Measurements from ENCODE around the gene CCDC50.
A peak's percentile ranks its signal among the peaks of the same experiment; 100 is the strongest.

The CCDC50 gene

DNA sequence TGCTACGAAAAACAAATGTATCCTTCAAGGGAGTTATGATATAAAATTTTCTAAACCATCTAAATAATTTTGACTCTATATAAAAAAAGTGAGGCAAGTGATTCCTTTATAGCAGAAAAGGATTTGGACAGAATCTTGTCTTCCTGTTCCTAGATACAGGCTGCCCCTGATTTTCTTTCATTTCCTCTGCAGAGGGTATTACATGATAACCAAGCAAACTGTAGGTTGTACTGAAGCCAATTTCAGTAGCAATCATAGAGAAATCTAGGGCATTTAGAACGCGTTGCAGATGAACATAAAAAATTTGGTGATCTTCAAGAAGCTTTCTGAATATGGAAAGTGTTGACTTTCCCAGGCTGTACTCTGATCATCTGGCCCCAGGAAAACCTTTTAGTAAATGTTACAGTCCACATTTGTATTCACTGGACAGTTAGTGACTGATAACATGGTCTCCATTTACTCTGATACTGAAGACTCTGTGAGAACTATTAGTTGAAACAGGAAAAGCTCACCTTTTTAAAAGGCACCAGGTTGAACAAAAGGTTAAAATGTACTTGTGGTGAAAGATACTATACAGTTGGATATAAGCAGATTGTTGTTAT lies 10.2 kb downstream of the CCDC50 start:
- Mint-ChIP-seq H3K36me3 (ENCODE audit: low read depth) (no peaks in the 10 kb centered on the region), H3K4me1 (peaks cover 8% of the 10 kb centered on the region), H3K9me3 (no peaks in the 10 kb centered on the region), H3K27me3 (ENCODE audit: low read depth) (no peaks in the 10 kb centered on the region), H3K27ac (no peak overlapping the region), H3K4me3 (no peak overlapping the region)
- TF ChIP-seq CTCF (IDR thresholded peaks at IDR 0.05; ENCODE audit: unreplicated experiment in 3 of 3) = no peak

- Mint-ChIP-seq H3K27ac (no peak overlapping the region), H3K27me3 (ENCODE audit: low read depth) (no peaks in the 10 kb centered on the region), H3K36me3 (ENCODE audit: low read depth) (no peaks in the 10 kb centered on the region), H3K4me3 (no peak overlapping the region), H3K9me3 (no peaks in the 10 kb centered on the region), H3K4me1 (peaks cover 8% of the 10 kb centered on the region)
- TF ChIP-seq CTCF (IDR thresholded peaks at IDR 0.05; ENCODE audit: unreplicated experiment in 3 of 3) = no peak
Observed at GRCh38 chr3:191340351-191340750, 11.2 kb downstream of the CCDC50 start.

DNA sequence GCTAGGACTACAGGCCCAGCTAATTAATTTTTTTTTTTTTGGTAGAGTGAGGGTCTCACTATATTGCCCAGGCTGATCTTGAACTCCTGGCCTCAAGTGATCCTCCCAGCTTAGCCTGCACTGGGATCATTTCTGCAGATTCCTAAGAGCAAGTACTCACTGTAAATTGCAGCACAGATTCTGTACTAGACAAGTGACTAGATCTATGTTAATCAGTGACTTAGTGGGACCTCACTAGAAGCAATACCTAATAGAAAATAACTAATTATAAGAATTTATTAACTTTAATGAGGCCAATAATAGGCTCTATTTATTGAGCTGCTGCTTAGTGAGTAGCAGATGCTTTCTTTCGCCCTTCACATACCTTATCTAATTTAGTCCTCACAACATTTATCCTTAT lies 11.8 kb downstream of the CCDC50 start:
- Mint-ChIP-seq H3K27me3 (ENCODE audit: low read depth) (no peaks in the 10 kb centered on the region), H3K4me1 (peaks cover 8% of the 10 kb centered on the region), H3K9me3 (no peaks in the 10 kb centered on the region), H3K4me3 (no peak overlapping the region), H3K27ac (no peak overlapping the region), H3K36me3 (ENCODE audit: low read depth) (no peaks in the 10 kb centered on the region)
- no peak for TF ChIP-seq CTCF (IDR thresholded peaks at IDR 0.05; ENCODE audit: unreplicated experiment in 3 of 3)

- H3K36me3 Mint-ChIP-seq (ENCODE audit: low read depth) = no peaks in the 10 kb centered on the region
- no peak for TF ChIP-seq CTCF (IDR thresholded peaks at IDR 0.05; ENCODE audit: unreplicated experiment in 3 of 3)
- no peak overlapping the region for H3K27ac Mint-ChIP-seq
- no peaks in the 10 kb centered on the region for H3K9me3 Mint-ChIP-seq
- H3K27me3 Mint-ChIP-seq (ENCODE audit: low read depth) = no peaks in the 10 kb centered on the region
- peaks cover 8% of the 10 kb centered on the region for H3K4me1 Mint-ChIP-seq
- H3K4me3 Mint-ChIP-seq = no peak overlapping the region
Observed at GRCh38 chr3:191342006-191342405, 12.8 kb downstream of the CCDC50 start.

DNA sequence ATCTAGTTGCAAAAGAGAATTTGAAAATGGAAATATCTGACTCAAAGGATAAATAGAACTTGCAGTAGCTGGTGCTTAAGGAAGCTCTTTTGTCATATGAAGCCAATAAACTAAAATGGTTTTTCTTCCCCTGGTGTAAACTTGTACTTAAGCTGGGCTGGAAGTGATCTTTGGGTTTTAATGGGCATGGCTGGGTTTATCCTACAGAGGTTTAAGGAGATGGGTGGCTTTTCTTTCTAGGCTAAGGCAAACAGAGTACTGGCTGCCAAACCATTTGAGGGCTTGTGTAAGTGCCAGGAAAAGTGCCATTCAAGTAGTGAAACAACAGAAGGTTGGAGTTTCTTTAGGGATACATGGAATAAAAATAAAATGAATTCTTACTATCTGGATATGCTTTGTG lies 13.2 kb downstream of the CCDC50 start:
- peaks cover 8% of the 10 kb centered on the region for H3K4me1 Mint-ChIP-seq
- H3K9me3 Mint-ChIP-seq = no peaks in the 10 kb centered on the region
- H3K27me3 Mint-ChIP-seq (ENCODE audit: low read depth) = no peaks in the 10 kb centered on the region
- H3K27ac Mint-ChIP-seq = no peak overlapping the region
- no peak for TF ChIP-seq CTCF (IDR thresholded peaks at IDR 0.05; ENCODE audit: unreplicated experiment in 3 of 3)
- H3K4me3 Mint-ChIP-seq = no peak overlapping the region
- H3K36me3 Mint-ChIP-seq (ENCODE audit: low read depth) = no peaks in the 10 kb centered on the region

DNA sequence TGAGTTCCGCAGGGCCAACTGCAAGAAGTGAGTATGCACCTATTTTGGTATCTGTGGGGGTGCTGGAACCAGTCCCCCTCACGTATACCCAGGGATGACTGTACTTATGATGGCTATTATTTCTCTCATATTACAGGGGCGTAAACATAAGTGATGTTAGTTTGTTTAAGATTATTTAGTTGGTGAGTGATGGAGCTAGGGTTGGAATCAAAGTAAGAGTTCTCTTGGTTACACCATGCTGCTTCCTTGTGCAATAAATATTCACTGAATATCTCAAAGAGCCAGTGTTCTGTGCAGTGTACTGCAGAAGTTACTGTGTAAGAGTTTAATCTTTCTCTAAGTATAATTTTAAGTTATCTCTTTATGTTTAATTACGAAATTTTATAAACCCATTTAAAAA lies 13.9 kb downstream of the CCDC50 start:
- H3K36me3 Mint-ChIP-seq (ENCODE audit: low read depth) = no peaks in the 10 kb centered on the region
- no peak for TF ChIP-seq CTCF (IDR thresholded peaks at IDR 0.05; ENCODE audit: unreplicated experiment in 3 of 3)
- peak overlapping the region in 1 of 3 experiments; percentile 39 for H3K27ac Mint-ChIP-seq
- H3K4me3 Mint-ChIP-seq = no peak overlapping the region
- H3K27me3 Mint-ChIP-seq (ENCODE audit: low read depth) = no peaks in the 10 kb centered on the region
- no peaks in the 10 kb centered on the region for H3K9me3 Mint-ChIP-seq
- peaks cover 8% of the 10 kb centered on the region for H3K4me1 Mint-ChIP-seq

Data from nephron (organoid).